Measurements from ENCODE around the gene INSC.

GRCh38 chr11:15223318-15223717 is 108.6 kb downstream of the INSC start:
- no peak for TF ChIP-seq CTCF (conservative IDR thresholded peaks at IDR 0.05)
- TF ChIP-seq ZFX (IDR thresholded peaks at IDR 0.05) = no peak
